ENCODE results near the gene TNS3. TPM values are rescaled to one million over a fixed set of nuclear protein-coding genes. Genes with fewer than 3 reads are reported as not detected.

TNS3 gene
- total and polyA plus RNA-seq, 10 of the 15 experiments (the other 5 are each of a cell fraction or from before 2014, with no cell fraction given) = 0.27 to 2.7 (median 0.79) TPM

DNA sequence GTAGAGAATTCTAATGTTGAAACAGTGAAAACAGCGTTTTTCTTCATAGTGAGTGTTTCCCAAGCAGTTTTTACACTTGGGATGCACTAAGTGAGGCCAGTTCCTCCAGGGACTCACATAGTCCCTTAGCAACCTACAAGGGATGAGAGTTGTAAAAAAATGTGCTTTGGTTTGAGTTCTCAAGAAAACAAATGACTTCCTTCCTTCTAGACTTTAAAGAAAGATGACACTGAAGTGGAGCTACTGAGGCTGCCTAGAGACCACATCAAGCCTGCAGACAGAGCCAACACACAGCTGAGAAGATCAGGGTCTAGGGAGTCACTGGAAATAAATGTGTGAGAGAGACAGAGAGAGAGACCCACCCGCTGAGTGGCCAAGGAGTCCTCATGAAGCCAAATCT lies 264.4 kb downstream of the TNS3 start:
- peaks cover 5% of the 10 kb centered on the region for H3K4me1 ChIP-seq (ENCODE audit: control insufficient read depth, insufficient read depth, low read length)
- intact Hi-C loops (cut with micrococcal nuclease; ENCODE audit: unreplicated experiment) (no loop called here), in situ Hi-C loops (cut with MboI) (no loop called here)
- H3K79me2 ChIP-seq (ENCODE audit: control insufficient read depth, insufficient read depth, low read length) = no peaks in the 10 kb centered on the region
- BruUV-seq (replicated peaks) = no TSS peak
- ATAC-seq (no peak), FAIRE-seq (no peak), DNase-seq (ENCODE audit: low read depth, low spot score) (no peak)
- WGBS (ENCODE audit: insufficient coverage, insufficient replicate concordance, low lambda C conversion rate, missing lambda C conversion rate) = 21% methylated on average over 2 of the region's 2 CpGs
- no peaks in the 10 kb centered on the region for H3K27me3 ChIP-seq (replicated peaks in 1 of 2; ENCODE audit: control insufficient read depth in 2 of 2, insufficient read depth in 2 of 2, low read length in 1 of 2)
- H3K36me3 ChIP-seq (ENCODE audit: control insufficient read depth in 2 of 2, insufficient read depth in 2 of 2, low read length in 1 of 2) = no peaks in the 10 kb centered on the region
- no peaks in the 10 kb centered on the region; the same call in 2 of the 3 replicates for H3K9me3 ChIP-seq (replicated peaks; ENCODE audit: control insufficient read depth, insufficient read depth, low read length)
- SMC1A ChIA-PET (ENCODE audit: uncharacterized antibody, unreplicated experiment) = no interaction called here
- no peak overlapping the region for H3K9ac ChIP-seq (ENCODE audit: control insufficient read depth, insufficient read depth, low read length)
- TF ChIP-seq BMI1 (IDR thresholded peaks at IDR 0.05; ENCODE audit: borderline replicate concordance) = no peak
- no peak for TF ChIP-seq RBBP5 (conservative IDR thresholded peaks at IDR 0.05)
- TF ChIP-seq DPF2 (IDR thresholded peaks at IDR 0.05) = no peak
- H3K4me2 ChIP-seq (ENCODE audit: control insufficient read depth, insufficient read depth) = no peak overlapping the region
- H3K4me3 ChIP-seq = no peak overlapping the region
- H3K27ac ChIP-seq (ENCODE audit: control insufficient read depth, insufficient read depth) = no peak overlapping the region
- RAD21 ChIA-PET (ENCODE audit: unreplicated experiment) = no interaction called here
- H4K20me1 ChIP-seq (ENCODE audit: control insufficient read depth, insufficient read depth) = no peaks in the 10 kb centered on the region
- CTCF ChIA-PET = no interaction called here
- POLR2A ChIA-PET = no interaction called here
- no peak overlapping the region for H2AFZ ChIP-seq (ENCODE audit: control insufficient read depth, low read depth, low read length)

DNA sequence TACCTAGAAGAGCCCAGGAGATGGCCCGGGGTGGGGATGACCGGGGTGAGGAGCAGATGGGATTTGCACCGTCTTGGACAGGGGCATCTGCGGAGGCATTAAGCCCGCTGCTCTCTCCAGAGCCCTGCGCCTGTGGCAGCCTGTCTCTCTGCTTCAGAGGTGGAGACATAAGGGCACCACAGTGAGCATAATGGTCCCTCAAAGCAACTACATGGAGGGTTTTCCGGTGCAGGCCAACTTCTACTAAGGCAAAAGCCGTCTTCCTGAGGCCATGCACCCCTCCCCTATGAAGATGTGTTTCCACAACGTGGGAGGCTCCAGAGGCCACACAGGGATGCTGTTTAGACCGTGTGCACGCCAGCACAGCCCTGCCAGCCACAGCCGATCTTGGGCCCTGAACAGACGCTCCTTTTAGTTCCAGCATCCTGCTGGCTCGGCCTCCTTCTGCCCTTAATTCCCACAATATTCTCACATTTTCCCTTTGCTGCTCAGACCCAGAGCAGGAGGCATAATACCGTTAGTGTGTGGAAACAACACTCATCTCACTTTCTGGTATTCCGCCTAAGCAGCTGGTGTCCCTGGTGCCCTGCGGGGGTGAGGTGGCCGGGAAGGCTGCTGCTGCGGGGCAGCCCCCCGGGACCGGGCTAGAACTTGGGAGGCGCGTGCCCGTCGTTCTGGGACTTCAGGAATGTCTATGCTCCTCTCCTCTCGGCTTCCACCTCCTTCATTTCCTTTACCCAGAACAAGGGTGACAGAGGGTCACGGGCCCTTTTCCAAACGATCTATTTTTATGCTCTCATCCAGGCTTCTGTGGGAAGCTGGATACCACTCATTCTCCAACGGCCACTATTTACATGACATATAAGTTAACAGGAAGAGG lies 266.9 kb downstream of the TNS3 start:
- no peak for FAIRE-seq
- TF ChIP-seq PML (IDR thresholded peaks at IDR 0.05; ENCODE audit: low read length) (no peak), MEF2A (IDR thresholded peaks at IDR 0.05; ENCODE audit: insufficient read depth, low read depth, low read length) (no peak), POLR2AphosphoS5 (IDR thresholded peaks at IDR 0.05; ENCODE audit: low read length) (no peak), IRF5 (IDR thresholded peaks at IDR 0.05; ENCODE audit: borderline replicate concordance) (no peak), EED (IDR thresholded peaks at IDR 0.05; ENCODE audit: low read depth) (no peak), KDM1A (IDR thresholded peaks at IDR 0.05; ENCODE audit: borderline replicate concordance) (no peak), ZZZ3 (IDR thresholded peaks at IDR 0.05; ENCODE audit: control insufficient read depth, insufficient read length, low read depth) (no peak), MTA2 (IDR thresholded peaks at IDR 0.05; ENCODE audit: low read depth) (no peak), YBX1 (IDR thresholded peaks at IDR 0.05) (no peak), HDAC6 (IDR thresholded peaks at IDR 0.05; ENCODE audit: unreplicated experiment) (no peak), HSF1 (IDR thresholded peaks at IDR 0.05; ENCODE audit: low read depth, low read length) (no peak)
- TF ChIP-seq, protein P1, sequence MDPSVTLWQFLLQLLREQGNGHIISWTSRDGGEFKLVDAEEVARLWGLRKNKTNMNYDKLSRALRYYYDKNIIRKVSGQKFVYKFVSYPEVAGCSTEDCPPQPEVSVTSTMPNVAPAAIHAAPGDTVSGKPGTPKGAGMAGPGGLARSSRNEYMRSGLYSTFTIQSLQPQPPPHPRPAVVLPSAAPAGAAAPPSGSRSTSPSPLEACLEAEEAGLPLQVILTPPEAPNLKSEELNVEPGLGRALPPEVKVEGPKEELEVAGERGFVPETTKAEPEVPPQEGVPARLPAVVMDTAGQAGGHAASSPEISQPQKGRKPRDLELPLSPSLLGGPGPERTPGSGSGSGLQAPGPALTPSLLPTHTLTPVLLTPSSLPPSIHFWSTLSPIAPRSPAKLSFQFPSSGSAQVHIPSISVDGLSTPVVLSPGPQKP (IDR thresholded peaks at IDR 0.05; ENCODE audit: low read depth, low read length) = no peak

More for the DNA sequence above, 266.9 kb downstream of the TNS3 start:
- Histone ChIP-seq H3K4me2 (ENCODE audit: control insufficient read depth, insufficient read depth) (no peak overlapping the region), H2AFZ (ENCODE audit: control insufficient read depth, low read depth, low read length) (no peak overlapping the region), H4K20me1 (ENCODE audit: control insufficient read depth, insufficient read depth) (no peaks in the 10 kb centered on the region), H3K4me3 (no peak overlapping the region), H3K36me3 (ENCODE audit: control insufficient read depth in 2 of 2, insufficient read depth in 2 of 2, low read length in 1 of 2) (no peaks in the 10 kb centered on the region), H3K27me3 (replicated peaks in 1 of 2; ENCODE audit: control insufficient read depth in 2 of 2, insufficient read depth in 2 of 2, low read length in 1 of 2) (no peaks in the 10 kb centered on the region), H3K9ac (ENCODE audit: control insufficient read depth, insufficient read depth, low read length) (no peak overlapping the region), H3K79me2 (ENCODE audit: control insufficient read depth, insufficient read depth, low read length) (no peaks in the 10 kb centered on the region), H3K9me3 (replicated peaks; ENCODE audit: control insufficient read depth, insufficient read depth, low read length) (no peaks in the 10 kb centered on the region; the same call in 2 of the 3 replicates), H3K4me1 (ENCODE audit: control insufficient read depth, insufficient read depth, low read length) (peaks cover 5% of the 10 kb centered on the region), H3K27ac (ENCODE audit: control insufficient read depth, insufficient read depth) (no peak overlapping the region)
- intact Hi-C loops (cut with micrococcal nuclease; ENCODE audit: unreplicated experiment) = no loop called here
- 52% methylated on average over 27 of the region's 29 CpGs for WGBS (ENCODE audit: insufficient coverage, insufficient replicate concordance, low lambda C conversion rate, missing lambda C conversion rate)
- CTCF ChIA-PET = no interaction called here
- DNase-seq (ENCODE audit: low read depth, low spot score) (no peak), ATAC-seq (no peak)
- RAD21 ChIA-PET (ENCODE audit: unreplicated experiment) = no interaction called here
- SMC1A ChIA-PET (ENCODE audit: uncharacterized antibody, unreplicated experiment) = no interaction called here
- BruUV-seq (replicated peaks) = no TSS peak
- POLR2A ChIA-PET = no interaction called here
- in situ Hi-C loops (cut with MboI) = no loop called here

Data from GM12878 (cell line).